ENCODE data around the gene ZNF618. TPM values are rescaled to one million over a fixed set of nuclear protein-coding genes. Genes with fewer than 3 reads are reported as not detected.

Gene ZNF618
- total RNA-seq, 2 experiments from 2014 or later = 0.22 to 0.27 TPM

DNA sequence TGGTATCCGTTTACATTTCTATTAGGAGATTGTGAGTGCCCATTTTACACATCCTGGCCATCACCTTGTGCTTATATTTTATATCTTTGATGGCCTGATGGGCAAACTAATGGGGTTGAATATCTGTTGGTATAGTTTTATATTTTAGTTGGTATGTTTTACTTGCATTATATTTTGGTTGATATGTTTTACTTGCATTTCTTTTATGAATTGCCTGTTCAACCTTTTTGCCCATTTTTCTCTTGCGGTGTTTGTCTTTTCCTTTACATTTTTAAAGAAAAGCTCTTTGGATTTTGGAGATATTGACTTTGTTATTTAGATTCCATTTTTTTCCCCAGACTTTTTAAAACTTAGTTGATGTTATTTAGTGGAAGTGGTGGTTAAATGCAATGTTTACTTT lies 14.6 kb downstream of the ZNF618 start:
- H3K4me3 Mint-ChIP-seq = no peak overlapping the region
- DNase-seq (no peak), ATAC-seq (no peak)
- no peaks in the 10 kb centered on the region for H3K27me3 Mint-ChIP-seq
- intact Hi-C loops (cut with micrococcal nuclease) = no loop called here
- ChIA-PET POLR2A (no interaction called here), CTCF (no interaction called here)
- TF ChIP-seq, protein P1, sequence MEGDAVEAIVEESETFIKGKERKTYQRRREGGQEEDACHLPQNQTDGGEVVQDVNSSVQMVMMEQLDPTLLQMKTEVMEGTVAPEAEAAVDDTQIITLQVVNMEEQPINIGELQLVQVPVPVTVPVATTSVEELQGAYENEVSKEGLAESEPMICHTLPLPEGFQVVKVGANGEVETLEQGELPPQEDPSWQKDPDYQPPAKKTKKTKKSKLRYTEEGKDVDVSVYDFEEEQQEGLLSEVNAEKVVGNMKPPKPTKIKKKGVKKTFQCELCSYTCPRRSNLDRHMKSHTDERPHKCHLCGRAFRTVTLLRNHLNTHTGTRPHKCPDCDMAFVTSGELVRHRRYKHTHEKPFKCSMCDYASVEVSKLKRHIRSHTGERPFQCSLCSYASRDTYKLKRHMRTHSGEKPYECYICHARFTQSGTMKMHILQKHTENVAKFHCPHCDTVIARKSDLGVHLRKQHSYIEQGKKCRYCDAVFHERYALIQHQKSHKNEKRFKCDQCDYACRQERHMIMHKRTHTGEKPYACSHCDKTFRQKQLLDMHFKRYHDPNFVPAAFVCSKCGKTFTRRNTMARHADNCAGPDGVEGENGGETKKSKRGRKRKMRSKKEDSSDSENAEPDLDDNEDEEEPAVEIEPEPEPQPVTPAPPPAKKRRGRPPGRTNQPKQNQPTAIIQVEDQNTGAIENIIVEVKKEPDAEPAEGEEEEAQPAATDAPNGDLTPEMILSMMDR (IDR thresholded peaks at IDR 0.05) = no peak
- no peak overlapping the region for H3K27ac Mint-ChIP-seq
- H3K9me3 Mint-ChIP-seq = peaks cover 2% of the 10 kb centered on the region
- no peaks in the 10 kb centered on the region for H3K36me3 Mint-ChIP-seq (ENCODE audit: low read depth)
- H3K4me1 Mint-ChIP-seq (ENCODE audit: low read depth) = peaks cover 10% of the 10 kb centered on the region

DNA sequence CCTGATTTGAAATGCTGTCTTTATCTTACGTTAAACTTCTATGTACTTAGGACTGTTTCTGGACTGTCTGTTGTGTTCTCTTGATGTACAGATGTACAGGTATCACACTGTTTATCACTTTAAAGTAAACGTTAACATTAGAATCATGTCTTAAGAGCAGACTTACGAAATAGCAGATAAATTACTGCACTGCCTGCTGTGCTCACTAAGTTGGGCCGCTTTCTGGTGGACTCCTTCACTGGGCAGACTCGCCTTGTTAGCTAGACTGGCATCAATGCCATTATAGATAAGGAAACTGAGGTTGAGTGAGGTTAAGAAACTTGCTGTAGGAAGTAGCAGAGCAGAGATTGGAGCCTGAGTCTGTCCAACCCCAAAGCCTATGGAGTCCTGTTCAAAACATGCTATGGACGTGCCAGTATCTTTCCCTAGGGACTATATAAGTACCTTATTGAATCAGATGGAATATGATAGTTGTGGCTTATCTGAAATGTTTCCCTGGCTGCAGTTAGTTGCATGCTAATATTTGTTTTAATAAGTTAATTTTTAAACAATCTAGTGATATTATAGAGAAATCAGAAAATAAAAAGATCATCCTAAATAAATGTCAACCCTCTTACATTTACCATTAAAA lies 16.9 kb downstream of the ZNF618 start:
- H3K36me3 Mint-ChIP-seq (ENCODE audit: low read depth) = no peaks in the 10 kb centered on the region
- CTCF ChIA-PET = interaction anchor here (0.6 kb wide), 1 partner anchor 16 kb away, joined by 3 read pairs; no protein-coding TSS in a partner anchor
- peaks cover 2% of the 10 kb centered on the region for H3K9me3 Mint-ChIP-seq
- no peak overlapping the region for H3K27ac Mint-ChIP-seq
- TF ChIP-seq, protein P1 (IDR thresholded peaks at IDR 0.05) = no peak
- intact Hi-C loops (cut with micrococcal nuclease) = no loop called here
- no peak overlapping the region for H3K4me3 Mint-ChIP-seq
- no peak for DNase-seq
- H3K4me1 Mint-ChIP-seq (ENCODE audit: low read depth) = no peaks in the 10 kb centered on the region
- H3K27me3 Mint-ChIP-seq = no peaks in the 10 kb centered on the region
- POLR2A ChIA-PET = no interaction called here
- ATAC-seq = no peak

DNA sequence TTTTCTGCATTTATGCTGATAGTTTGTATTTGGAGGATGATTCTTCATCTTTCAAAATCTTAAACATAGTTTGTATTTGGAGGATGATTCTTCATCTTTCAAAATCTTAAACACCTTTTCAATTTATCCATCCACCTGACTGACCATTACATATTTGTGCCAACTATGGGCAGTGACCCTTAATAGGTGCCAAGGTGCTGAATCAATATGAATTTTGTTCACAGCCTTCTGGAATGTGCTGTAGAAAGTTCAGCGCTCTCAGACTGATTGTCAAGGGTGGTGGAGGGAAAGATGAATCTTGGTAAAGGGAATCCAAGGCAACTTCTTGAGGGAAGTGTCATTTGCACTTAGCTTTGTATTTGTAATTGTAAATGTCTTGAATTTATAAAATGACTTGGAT lies 18.1 kb downstream of the ZNF618 start:
- peaks cover 2% of the 10 kb centered on the region for H3K9me3 Mint-ChIP-seq
- intact Hi-C loops (cut with micrococcal nuclease) = no loop called here
- no peaks in the 10 kb centered on the region for H3K4me1 Mint-ChIP-seq (ENCODE audit: low read depth)
- TF ChIP-seq, protein P1 (IDR thresholded peaks at IDR 0.05) = no peak
- H3K4me3 Mint-ChIP-seq = no peak overlapping the region
- POLR2A ChIA-PET = no interaction called here
- H3K36me3 Mint-ChIP-seq (ENCODE audit: low read depth) = no peaks in the 10 kb centered on the region
- no peak for DNase-seq
- CTCF ChIA-PET = no interaction called here
- H3K27ac Mint-ChIP-seq = no peak overlapping the region
- no peak for ATAC-seq
- no peaks in the 10 kb centered on the region for H3K27me3 Mint-ChIP-seq

DNA sequence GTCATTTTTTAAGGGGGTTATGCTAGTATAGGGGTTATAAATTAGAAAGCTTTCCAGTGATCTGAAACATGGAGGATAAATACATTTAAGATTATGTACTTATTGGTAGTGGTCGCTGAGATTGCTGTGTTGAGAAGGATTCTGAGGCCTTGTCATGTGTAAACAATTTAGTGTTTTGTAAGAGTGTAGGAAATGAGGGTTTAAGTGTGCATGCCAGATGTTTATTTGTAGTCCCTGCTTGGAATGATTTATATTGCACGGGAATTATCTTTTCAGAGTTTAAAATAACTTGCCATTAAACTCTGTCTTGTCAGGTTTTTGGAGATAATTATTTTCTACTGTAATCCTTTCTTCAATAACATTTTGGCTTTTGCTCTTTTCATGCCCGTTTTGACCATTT lies 19.4 kb downstream of the ZNF618 start:
- CTCF ChIA-PET = no interaction called here
- POLR2A ChIA-PET = no interaction called here
- DNase-seq = no peak
- TF ChIP-seq, protein P1 (IDR thresholded peaks at IDR 0.05) = no peak
- Mint-ChIP-seq H3K36me3 (ENCODE audit: low read depth) (no peaks in the 10 kb centered on the region), H3K27ac (no peak overlapping the region), H3K4me1 (ENCODE audit: low read depth) (no peaks in the 10 kb centered on the region), H3K9me3 (peaks cover 2% of the 10 kb centered on the region), H3K27me3 (no peaks in the 10 kb centered on the region), H3K4me3 (no peak overlapping the region)
- intact Hi-C loops (cut with micrococcal nuclease) = no loop called here
- ATAC-seq = no peak

DNA sequence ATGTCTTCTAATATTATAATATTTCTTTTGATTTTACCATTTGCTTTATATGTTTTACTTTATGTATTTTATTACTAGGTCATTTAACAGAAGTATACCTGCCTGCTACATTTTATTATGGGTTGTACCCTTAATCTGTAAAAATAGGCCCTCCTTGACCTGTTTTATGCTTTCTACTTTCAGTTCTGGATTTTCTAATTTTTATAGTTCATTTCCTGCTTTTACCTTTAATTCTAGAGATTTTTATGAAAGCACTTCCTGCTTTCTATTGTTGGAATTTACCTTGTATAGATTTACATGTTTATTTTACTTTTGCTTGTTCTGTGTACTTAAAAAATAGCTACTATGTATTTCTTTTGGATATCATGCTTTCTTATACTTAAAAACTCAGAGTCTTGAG lies 20.6 kb downstream of the ZNF618 start:
- intact Hi-C loops (cut with micrococcal nuclease) = no loop called here
- CTCF ChIA-PET = interaction anchor here (1.7 kb wide), 1 partner anchor 89 kb away, joined by 4 read pairs; no protein-coding TSS in a partner anchor
- ATAC-seq (no peak), DNase-seq (no peak)
- TF ChIP-seq, protein P1 (IDR thresholded peaks at IDR 0.05) = no peak
- Mint-ChIP-seq H3K27me3 (no peaks in the 10 kb centered on the region), H3K9me3 (no peaks in the 10 kb centered on the region), H3K4me1 (ENCODE audit: low read depth) (no peaks in the 10 kb centered on the region), H3K36me3 (ENCODE audit: low read depth) (no peaks in the 10 kb centered on the region), H3K4me3 (no peak overlapping the region), H3K27ac (no peak overlapping the region)
- POLR2A ChIA-PET = no interaction called here
